Uterus (tissue), 2 donors: ENCODE measurements around the gene OSBPL1A.

Experiments
- CTCF ChIP-seq, 4 experiments: fragments of 200-600 bp in 2 of 4; fragments of 450-650 bp in 2 of 4; sonication (generic) in 2 of 4; IDR thresholded peaks; one replicate each; pipeline ENCODE4 v1.5.1; 2016 to 2019; ENCODE audit warnings: antibody characterized with exemption in 4 of 4, mild to moderate bottlenecking in 2 of 4, moderate library complexity in 1 of 4
- POLR2A ChIP-seq, 2 donors: fragments of 450-650 bp; IDR thresholded peaks; one replicate each; pipeline ENCODE4 v1.6.1; 2016; ENCODE audit warnings: antibody characterized with exemption in 2 of 2, mild to moderate bottlenecking in 1 of 2, moderate library complexity in 1 of 2

- TF ChIP-seq POLR2A (IDR thresholded peaks at IDR 0.05) = no peak
- no peak for TF ChIP-seq CTCF (IDR thresholded peaks at IDR 0.05)
Measured at GRCh38 chr18:24254071-24254470, 143.6 kb downstream of the OSBPL1A start.
